Activated CD4-positive, alpha-beta T cell treated with anti-CD3 and anti-CD28 coated beads, Interleukin-2, amount 10 ng/mL, durations not matched to agents 7 days and 5 days (primary cell): ENCODE results near the gene BTBD9. TPM values are rescaled to one million over a fixed set of nuclear protein-coding genes. Genes with fewer than 3 reads are reported as not detected.

Experiments used
- CTCF ChIA-PET: fragments of 350-600 bp; sonication (Branson Sonifier 250); formaldehyde crosslinking; loops from one replicate; lab custom pipeline; 2021; ENCODE audit warnings: antibody characterized with exemption; lab: Charles Lee
- POLR2A ChIA-PET: fragments of 350-600 bp; sonication (Branson Sonifier 250); formaldehyde crosslinking; loops from one replicate; lab custom pipeline; 2021; ENCODE audit warnings: antibody characterized with exemption; lab: Charles Lee
- DNase-seq: peaks from one replicate; pipeline ENCODE4 v3.0.0-alpha.2; 2020
- H3K27ac Mint-ChIP-seq: one replicate; pipeline ENCODE4 v1.8.0; 2021; ENCODE audit warnings: mild to moderate bottlenecking, moderate library complexity, mixed read lengths
- H3K27me3 Mint-ChIP-seq: one replicate; pipeline ENCODE4 v1.8.0; 2021; ENCODE audit warnings: mixed read lengths
- H3K36me3 Mint-ChIP-seq: one replicate; pipeline ENCODE4 v1.8.0; 2021; ENCODE audit warnings: low read depth, mixed read lengths
- H3K4me1 Mint-ChIP-seq: one replicate; pipeline ENCODE4 v1.8.0; 2021; ENCODE audit warnings: mixed read lengths
- H3K4me3 Mint-ChIP-seq: one replicate; pipeline ENCODE4 v1.8.0; 2021; ENCODE audit warnings: mild to moderate bottlenecking, moderate library complexity, mixed read lengths
- H3K9me3 Mint-ChIP-seq: one replicate; pipeline ENCODE4 v1.8.0; 2021; ENCODE audit warnings: mixed read lengths
- total RNA-seq, 2 experiments: library from RNA; stranded (reverse); gene quantifications; one replicate each; pipeline ENCODE4 v1.2.3, GENCODE V29; 2021

BTBD9 gene
- total RNA-seq, 2 experiments from 2014 or later: 12.0 to 12.6 TPM

DNA sequence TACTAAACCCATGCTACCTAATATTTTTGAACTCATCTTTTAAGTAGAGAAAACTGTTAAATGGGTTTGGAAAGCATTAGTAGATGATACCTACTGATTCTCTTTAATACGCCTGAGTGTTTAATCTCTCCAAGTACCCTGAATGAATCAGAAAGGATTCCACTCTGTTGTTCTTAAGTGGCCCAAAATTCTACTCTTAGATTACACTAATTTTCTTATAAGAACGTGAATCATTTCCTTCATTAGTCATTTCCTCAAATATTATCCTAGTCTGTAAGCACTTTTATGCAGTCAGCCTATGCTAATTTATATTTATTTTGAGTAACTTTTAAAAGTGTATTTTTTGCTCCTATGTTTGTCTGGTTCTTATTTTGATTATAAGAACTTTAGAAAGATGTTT lies 380.0 kb downstream of the BTBD9 start:
- DNase-seq: no peak
- Mint-ChIP-seq H3K4me3 (no peak overlapping the region), H3K36me3 (peaks cover 3% of the 10 kb centered on the region), H3K27me3 (no peaks in the 10 kb centered on the region), H3K4me1 (peaks cover 7% of the 10 kb centered on the region), H3K9me3 (no peaks in the 10 kb centered on the region), H3K27ac (no peak overlapping the region)
- ChIA-PET CTCF (interaction anchor here (0.6 kb wide), 1 partner anchor 27 kb away, joined by 3 read pairs; no protein-coding TSS in a partner anchor), POLR2A (no interaction called here)

DNA sequence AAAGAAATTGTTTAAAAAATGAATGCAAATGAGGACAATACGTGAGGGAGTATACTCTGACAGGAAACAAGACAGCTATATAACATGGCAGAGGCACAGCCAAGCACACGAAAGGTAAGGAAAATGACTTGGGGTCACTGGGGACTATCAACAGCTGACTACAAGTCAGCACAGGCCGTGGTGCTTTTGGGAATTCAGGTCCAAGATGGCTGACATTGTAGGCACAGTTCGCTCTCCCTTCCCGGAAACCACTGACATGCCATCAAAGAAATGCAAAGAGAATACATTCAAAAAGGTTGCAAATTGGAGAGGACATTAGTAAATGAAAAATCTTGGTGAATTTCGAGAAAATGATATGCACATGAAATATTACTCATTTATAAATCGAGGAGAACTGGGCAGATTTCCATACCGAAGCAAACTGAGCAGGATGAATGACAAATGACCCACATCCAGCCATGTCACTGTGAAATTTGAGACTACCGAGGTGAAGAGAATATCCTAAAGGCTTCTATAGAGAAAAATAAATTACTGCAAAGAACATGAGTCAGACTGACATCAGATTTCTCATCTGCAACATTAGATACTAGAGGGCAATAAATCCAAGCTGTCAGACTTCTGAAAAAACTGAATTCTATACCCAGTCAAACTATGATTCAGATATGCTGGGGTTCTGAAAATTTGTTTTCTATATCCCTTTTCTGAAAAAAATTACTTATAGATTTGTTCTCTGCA lies 391.1 kb downstream of the BTBD9 start:
- no peak overlapping the region for H3K27ac Mint-ChIP-seq
- H3K36me3 Mint-ChIP-seq: no peaks in the 10 kb centered on the region
- no peak overlapping the region for H3K4me3 Mint-ChIP-seq
- ChIA-PET CTCF (no interaction called here), POLR2A (no interaction called here)
- no peaks in the 10 kb centered on the region for H3K9me3 Mint-ChIP-seq
- no peaks in the 10 kb centered on the region for H3K4me1 Mint-ChIP-seq
- no peak for DNase-seq
- H3K27me3 Mint-ChIP-seq: no peaks in the 10 kb centered on the region

DNA sequence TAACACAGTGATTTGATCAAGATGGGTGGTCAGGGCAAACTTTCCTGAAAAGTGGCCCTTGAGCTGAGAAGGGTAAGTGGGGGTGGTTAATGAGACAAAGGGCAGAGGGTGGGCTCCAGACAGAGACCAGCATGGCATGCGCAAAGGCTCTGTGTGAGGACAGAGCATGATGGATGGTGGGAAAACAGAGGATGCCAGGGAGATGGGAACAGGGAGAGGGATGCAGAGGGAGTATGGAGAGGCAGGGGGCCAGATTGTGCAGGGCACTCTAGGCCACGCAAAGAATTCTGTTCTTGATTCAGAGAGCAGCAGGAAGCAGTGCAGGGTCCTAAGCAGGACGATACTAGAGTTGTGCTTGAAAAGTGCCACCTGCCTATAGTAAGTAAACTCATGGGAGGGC lies 394.4 kb downstream of the BTBD9 start:
- H3K4me1 Mint-ChIP-seq: no peaks in the 10 kb centered on the region
- no peak overlapping the region for H3K4me3 Mint-ChIP-seq
- DNase-seq: no peak
- no peaks in the 10 kb centered on the region for H3K9me3 Mint-ChIP-seq
- H3K27ac Mint-ChIP-seq: no peak overlapping the region
- POLR2A ChIA-PET: no interaction called here
- no peaks in the 10 kb centered on the region for H3K36me3 Mint-ChIP-seq
- CTCF ChIA-PET: no interaction called here
- H3K27me3 Mint-ChIP-seq: no peaks in the 10 kb centered on the region

DNA sequence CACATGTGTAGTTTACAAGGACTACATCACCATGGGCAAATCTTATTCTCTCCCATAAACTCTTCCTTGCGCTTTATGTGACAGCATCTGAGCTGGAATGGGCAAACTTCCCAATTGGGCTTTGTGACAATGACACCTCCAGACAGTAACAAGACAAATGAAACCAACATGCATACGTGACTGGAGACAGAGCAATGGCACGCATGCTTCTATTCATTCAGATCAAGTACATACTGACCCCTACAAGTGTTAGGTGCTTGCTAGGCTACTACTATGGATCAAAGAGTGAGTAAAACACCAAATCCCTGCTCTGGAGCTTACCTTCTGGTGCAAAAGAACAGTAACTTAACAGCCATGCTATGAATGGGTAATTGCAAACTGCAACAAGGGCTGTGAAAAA lies 394.9 kb downstream of the BTBD9 start:
- Mint-ChIP-seq H3K36me3 (no peaks in the 10 kb centered on the region), H3K27ac (no peak overlapping the region), H3K9me3 (no peaks in the 10 kb centered on the region), H3K4me3 (no peak overlapping the region), H3K27me3 (no peaks in the 10 kb centered on the region), H3K4me1 (no peaks in the 10 kb centered on the region)
- no peak for DNase-seq
- CTCF ChIA-PET: no interaction called here
- POLR2A ChIA-PET: no interaction called here

DNA sequence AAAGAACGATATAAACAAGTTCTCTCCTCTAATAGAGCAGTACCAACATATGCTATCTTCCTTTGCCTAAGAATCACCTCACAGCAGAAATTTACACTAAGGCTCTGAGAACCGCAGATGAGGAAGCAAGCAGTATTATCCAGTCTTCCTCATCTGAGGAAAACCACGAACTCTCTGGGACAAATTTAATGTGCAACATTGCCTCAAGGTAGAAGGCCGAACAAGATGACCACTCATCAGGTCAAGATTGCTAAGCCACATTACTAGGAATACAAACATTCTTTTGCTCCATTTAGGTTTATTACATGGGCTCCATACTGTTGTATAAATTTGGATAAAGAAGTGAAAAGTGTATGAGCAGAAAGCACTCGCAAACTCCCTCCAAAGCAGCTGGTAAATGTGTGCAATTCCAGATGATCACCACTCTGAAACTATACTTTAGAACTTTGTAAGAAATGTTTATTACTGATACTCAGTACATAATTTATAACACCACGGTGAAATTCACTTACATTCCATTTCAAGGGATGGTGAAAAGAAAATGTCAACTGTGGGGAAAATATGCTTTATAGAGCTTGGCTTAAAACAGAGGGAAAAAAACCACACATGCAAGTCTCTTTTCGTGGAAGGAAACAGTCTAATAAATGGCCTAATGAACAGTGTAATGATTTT lies 398.4 kb downstream of the BTBD9 start:
- Mint-ChIP-seq H3K27me3 (no peaks in the 10 kb centered on the region), H3K9me3 (no peaks in the 10 kb centered on the region), H3K4me3 (no peak overlapping the region), H3K4me1 (no peaks in the 10 kb centered on the region), H3K27ac (no peak overlapping the region), H3K36me3 (no peaks in the 10 kb centered on the region)
- CTCF ChIA-PET: interaction anchor here (0.5 to 0.6 kb wide), 2 partner anchors 9 to 26 kb away, joined by 3 read pairs; no protein-coding TSS in a partner anchor
- POLR2A ChIA-PET: no interaction called here
- no peak for DNase-seq

DNA sequence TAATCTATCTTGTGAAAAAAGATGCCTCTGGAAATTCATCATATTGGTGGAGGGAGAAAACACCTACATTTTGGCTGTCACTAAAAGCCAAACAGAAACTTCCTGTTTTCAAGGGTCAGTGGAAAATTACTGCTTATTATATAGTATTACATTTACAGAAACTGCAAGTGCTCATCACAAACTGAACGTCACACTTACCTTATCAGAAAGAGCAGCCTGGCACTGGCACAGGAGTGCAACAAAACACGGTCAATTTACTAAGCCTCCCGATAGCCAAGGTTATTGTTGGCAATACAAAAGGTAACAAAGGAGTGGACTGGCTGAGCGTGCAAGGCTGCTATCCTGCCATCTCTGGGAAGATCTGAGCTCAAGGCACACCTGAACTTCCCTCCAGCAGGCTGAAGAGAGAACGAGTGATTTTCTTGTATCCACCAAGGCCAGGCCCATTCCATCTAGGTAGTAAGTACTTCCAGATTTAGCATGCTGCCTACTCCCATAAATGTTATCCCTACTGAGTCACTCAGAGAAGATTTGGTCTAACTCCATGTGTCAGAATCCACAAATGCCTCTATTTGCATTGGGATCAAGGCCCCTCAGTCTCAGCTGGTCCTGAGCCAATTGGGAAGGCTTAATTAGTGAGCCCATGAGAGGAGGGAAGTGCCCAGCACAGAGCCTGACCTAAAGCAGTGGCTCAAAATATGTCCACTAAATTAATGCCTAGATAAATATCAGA lies 399.8 kb downstream of the BTBD9 start:
- DNase-seq: no peak
- Mint-ChIP-seq H3K36me3 (no peaks in the 10 kb centered on the region), H3K9me3 (no peaks in the 10 kb centered on the region), H3K27ac (no peak overlapping the region), H3K4me3 (no peak overlapping the region), H3K4me1 (no peaks in the 10 kb centered on the region), H3K27me3 (no peaks in the 10 kb centered on the region)
- ChIA-PET CTCF (interaction anchor here (0.8 kb wide), 1 partner anchor 29 kb away, joined by 5 read pairs; no protein-coding TSS in a partner anchor), POLR2A (no interaction called here)

DNA sequence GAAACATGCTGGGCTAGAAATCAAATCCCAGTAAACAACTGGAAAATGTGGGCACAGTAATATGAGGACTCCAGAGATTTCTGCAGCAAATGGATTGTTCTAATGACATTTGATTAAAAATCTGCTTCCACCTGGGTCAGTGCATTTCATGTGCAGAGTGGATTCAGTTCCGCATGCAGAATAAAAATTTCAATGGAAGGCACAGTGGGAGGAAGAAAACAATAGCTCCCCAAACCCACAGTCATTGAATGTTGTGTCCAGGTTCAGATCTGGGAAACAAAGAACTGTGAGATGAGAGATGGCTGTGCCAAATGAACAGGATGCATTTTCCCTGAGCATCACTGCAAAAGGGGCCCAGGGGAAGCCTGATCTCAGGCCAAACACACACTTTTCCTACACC lies 403.1 kb downstream of the BTBD9 start:
- Mint-ChIP-seq H3K36me3 (no peaks in the 10 kb centered on the region), H3K4me1 (no peaks in the 10 kb centered on the region), H3K9me3 (no peaks in the 10 kb centered on the region), H3K27ac (no peak overlapping the region), H3K27me3 (no peaks in the 10 kb centered on the region), H3K4me3 (no peak overlapping the region)
- no peak for DNase-seq
- ChIA-PET POLR2A (no interaction called here), CTCF (interaction anchor here (1.2 kb wide), 1 partner anchor 17 kb away, joined by 3 read pairs; no protein-coding TSS in a partner anchor)

DNA sequence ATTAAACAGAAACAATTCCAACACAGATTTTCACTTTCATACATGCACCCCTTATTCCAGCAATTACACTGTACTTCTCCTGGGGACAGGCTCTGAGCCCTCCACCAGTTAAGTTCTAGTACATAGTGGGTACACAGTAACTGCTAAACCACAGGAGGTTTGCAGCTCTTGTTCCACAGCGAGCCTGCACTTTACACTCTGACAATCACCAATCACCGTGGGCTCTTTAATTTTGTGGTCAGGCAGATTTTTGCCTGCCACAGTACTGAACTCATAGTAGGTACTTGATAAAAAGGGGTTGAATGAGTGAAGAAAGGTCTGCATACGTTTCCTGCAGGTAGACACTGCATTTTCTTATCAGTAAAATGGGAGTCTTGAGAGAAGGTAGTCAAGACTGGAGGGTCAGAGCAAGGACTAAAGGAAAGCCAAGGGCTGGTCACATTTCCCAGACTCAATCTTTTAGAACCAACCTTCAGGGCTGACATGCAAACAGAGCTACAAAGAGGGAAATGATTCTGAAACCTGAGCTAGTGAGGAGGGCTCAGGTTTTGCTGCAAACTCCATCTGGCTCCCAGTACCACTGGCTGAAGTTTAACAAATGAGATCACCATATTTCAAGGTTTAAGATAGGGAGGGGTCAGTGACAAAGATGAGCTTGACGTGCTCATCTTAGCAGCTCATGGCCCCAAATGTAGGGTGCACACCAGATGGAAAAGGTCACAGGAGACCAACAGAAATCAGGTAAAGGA lies 404.6 kb downstream of the BTBD9 start:
- DNase-seq: no peak
- H3K27ac Mint-ChIP-seq: no peak overlapping the region
- CTCF ChIA-PET: interaction anchor here (0.8 kb wide), 1 partner anchor 8 kb away, joined by 3 read pairs; no protein-coding TSS in a partner anchor
- no peaks in the 10 kb centered on the region for H3K4me1 Mint-ChIP-seq
- H3K36me3 Mint-ChIP-seq: no peaks in the 10 kb centered on the region
- H3K9me3 Mint-ChIP-seq: no peaks in the 10 kb centered on the region
- no peak overlapping the region for H3K4me3 Mint-ChIP-seq
- H3K27me3 Mint-ChIP-seq: no peaks in the 10 kb centered on the region
- POLR2A ChIA-PET: no interaction called here

DNA sequence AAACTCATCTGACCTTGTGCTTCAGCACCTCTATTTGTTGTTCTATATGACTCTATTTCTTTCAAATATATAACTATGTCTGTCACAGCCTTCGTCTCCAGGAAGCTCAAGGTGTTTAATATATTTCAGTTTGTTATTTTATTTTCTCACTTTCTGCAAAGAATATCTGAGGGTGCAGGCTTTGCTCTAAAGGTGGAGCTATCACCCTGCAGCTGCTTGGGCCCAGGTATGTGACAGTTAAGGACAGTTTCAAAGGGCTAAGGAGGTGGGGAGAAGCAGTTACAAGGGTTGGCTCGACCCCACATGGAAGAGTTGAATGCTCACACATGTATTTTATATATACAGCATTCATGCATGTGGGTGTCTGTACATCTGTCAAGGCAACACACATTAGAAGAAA lies 405.6 kb downstream of the BTBD9 start:
- no peaks in the 10 kb centered on the region for H3K4me1 Mint-ChIP-seq
- H3K27ac Mint-ChIP-seq: no peak overlapping the region
- no peaks in the 10 kb centered on the region for H3K9me3 Mint-ChIP-seq
- no peak for DNase-seq
- no peaks in the 10 kb centered on the region for H3K27me3 Mint-ChIP-seq
- ChIA-PET CTCF (no interaction called here), POLR2A (no interaction called here)
- no peaks in the 10 kb centered on the region for H3K36me3 Mint-ChIP-seq
- no peak overlapping the region for H3K4me3 Mint-ChIP-seq

DNA sequence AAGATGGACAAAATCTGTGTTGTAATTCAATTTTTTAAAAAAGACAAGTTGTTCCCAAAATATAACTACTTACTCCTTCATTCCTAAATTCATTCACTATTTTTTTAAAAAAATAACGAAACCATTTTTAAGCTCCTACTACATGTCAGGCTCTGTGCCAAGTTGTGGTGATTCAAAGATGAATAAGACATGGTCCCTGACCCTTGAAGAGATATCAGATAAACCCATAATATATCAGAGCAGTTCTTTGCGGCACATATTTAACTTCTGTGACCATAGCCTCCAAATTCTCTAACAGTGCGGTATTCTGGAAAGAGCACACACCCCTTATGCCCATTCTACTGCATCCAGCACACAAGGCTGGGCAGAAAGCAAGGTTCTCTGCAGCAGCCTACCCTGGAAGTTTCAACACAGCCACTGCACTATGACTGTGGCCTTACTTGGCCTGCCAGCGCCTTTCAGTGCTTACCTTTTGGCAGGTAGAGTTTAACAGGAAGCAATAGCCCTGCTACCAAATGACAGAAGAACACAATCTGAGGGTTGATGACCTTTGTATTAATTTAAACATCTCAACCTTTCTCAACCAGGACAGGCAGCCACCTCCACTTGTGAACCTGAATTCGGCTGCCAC lies 406.5 kb downstream of the BTBD9 start:
- no peak for DNase-seq
- no peaks in the 10 kb centered on the region for H3K36me3 Mint-ChIP-seq
- no peaks in the 10 kb centered on the region for H3K4me1 Mint-ChIP-seq
- no peak overlapping the region for H3K4me3 Mint-ChIP-seq
- no peaks in the 10 kb centered on the region for H3K9me3 Mint-ChIP-seq
- no peaks in the 10 kb centered on the region for H3K27me3 Mint-ChIP-seq
- ChIA-PET CTCF (interaction anchor here (0.6 to 1.0 kb wide), 2 partner anchors 173 to 739 kb away, joined by 3 to 4 read pairs; no protein-coding TSS in a partner anchor), POLR2A (no interaction called here)
- no peak overlapping the region for H3K27ac Mint-ChIP-seq

DNA sequence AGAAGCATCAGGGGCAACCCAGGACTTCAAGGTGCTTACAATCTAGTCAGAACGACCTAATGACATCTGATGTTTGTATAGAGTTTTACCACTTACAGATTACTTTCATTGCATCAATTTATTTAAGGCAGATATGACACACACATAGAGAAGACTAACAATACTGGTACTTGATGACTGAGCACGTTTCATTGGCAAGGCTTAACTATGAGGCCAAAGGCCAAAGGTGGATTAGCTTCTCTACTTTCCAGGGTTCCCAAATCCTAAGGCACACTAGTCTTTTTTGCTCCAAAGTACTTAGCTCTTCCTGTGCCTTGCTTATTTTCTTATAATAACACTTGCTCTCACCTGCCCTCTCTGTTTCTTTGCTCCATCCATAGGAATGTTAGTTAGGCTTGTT lies 414.0 kb downstream of the BTBD9 start:
- no peak overlapping the region for H3K27ac Mint-ChIP-seq
- no peak for DNase-seq
- no peaks in the 10 kb centered on the region for H3K27me3 Mint-ChIP-seq
- no peaks in the 10 kb centered on the region for H3K9me3 Mint-ChIP-seq
- CTCF ChIA-PET: no interaction called here
- no peaks in the 10 kb centered on the region for H3K4me1 Mint-ChIP-seq
- no peak overlapping the region for H3K4me3 Mint-ChIP-seq
- POLR2A ChIA-PET: no interaction called here
- no peaks in the 10 kb centered on the region for H3K36me3 Mint-ChIP-seq

DNA sequence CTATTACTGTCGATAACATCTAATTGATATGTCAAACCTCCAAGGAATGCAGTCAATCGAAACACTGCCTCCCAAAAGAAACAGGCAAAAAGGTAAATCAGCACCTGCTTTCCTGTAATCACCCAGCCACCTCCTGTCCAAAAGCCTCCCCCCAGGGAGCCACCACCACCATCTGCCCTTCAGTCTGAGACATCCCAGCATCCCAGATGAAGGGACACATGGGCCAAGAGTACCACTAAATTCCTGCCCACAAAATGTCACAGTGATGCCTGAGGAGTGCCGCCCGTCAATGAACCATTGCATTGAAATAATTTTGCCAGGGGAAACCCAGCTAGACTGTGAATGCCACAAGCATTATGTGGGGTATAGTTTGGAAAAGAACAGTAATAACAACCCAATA lies 418.5 kb downstream of the BTBD9 start:
- H3K4me1 Mint-ChIP-seq: no peaks in the 10 kb centered on the region
- ChIA-PET POLR2A (no interaction called here), CTCF (no interaction called here)
- H3K27me3 Mint-ChIP-seq: no peaks in the 10 kb centered on the region
- no peaks in the 10 kb centered on the region for H3K36me3 Mint-ChIP-seq
- peaks cover 2% of the 10 kb centered on the region for H3K9me3 Mint-ChIP-seq
- H3K4me3 Mint-ChIP-seq: no peak overlapping the region
- H3K27ac Mint-ChIP-seq: no peak overlapping the region
- no peak for DNase-seq
